GM04503 (cell line): ENCODE results near the gene BTBD16.

Experiments used
- DNase-seq: peaks from one replicate; pipeline ENCODE4 v3.0.0-alpha.2; 2012; ENCODE audit warnings: low read depth

The BTBD16 gene

DNA sequence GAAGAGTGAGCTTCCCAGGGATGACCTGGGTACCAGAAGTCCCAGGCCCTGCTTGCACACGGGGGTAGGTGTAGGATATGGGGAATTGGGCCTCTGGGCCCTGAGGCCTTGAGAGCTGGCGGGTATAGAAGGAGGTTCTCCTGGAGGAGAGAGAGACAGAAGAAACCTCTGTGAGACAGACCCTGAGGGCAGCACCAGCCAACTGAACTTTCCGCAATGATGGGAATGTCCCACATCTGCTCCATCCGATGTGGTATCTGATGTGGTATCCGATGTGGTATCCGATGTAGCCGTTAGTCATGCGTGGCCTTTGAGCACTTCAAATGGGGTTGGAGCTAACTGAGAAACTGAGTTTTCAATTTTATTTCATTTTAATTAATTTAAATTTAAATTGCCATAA, 72.8 kb downstream of the BTBD16 start:
- DNase-seq, result no peak

DNA sequence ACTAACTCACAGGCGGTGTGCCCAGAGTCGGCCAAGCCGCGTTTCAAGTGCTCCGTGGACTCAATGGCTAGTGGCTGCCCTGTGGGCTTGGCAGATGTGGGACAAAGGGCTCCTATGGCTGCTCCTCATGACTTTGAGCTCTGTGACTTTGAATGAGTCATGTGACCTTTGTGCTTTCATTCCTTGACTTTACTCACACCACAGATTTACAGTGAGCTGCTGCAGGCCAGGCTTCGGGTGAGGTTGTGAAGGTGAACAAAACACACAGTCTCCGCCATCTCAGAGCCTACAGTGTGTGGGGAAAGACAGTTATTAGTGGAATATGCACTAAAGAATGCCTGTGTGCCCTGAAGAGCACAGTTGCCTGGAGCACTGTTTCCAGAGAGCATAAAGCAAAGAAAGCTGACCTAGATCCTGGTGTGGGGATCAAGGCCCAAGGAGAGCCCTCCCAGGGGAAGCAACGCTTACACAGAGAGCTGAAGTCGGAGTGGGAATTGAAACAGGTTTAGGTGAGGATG, 73.7 kb downstream of the BTBD16 start:
- no peak for DNase-seq

DNA sequence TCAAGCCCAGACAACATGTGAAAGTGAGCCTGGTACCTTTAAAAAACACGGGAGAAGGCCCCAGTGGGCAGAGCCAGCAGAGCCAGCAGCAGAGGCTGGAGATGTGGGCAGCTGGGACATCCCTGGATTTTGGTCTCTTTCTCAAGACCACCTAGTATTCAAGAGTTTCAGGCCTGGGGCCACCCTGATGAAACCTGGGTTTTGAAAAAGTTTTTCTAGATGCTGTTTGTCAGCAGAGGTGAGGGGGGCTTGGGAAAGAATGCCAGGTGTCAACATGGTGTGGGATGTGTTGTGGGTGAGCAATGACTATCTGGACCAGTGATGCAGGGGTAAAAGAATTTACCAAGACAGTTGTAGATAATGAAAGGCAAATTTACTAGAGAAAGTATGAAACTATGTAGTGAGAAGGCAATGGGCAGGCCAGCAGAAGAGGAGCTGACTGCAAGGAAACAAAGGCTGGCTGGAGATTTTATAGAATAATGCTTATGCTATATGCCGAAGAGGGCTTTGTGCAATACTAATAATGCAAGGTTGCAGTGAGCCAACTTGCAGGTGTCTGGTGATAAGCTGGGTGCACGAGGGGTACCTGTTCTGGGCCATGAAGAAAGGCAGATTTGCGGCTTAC, 75.3 kb downstream of the BTBD16 start:
- no peak for DNase-seq

DNA sequence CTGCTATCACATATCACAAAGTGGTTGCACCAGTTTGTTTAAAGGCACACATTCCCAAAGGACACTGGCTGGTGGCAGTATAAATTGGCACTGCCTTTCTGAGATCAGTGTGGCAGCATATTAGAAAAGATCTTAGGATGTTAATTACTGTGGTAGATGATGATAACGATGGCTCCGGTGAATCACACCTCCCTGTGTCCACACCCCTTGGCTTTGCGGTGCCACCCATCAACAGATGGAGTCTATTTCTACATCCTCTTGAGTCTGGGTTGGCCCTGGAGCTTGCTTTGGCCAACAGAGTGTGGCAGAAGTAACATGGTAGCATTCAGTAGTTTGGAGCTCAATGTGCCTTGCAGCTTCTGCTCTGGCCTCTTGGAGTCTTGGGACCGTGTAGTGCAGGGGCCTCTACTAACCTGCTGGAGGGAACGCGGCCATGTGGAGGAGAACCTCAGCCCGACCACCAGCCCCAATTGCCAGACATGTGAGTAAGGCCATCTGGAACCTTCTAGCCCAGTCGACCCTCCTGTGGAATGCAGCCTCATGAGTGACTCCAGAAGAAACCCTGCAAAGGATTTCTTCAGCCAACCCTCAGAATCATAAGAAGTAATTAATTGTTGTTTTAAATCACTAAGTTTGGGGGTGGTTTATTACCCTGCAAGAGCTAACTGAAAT, 76.2 kb downstream of the BTBD16 start:
- no peak for DNase-seq

DNA sequence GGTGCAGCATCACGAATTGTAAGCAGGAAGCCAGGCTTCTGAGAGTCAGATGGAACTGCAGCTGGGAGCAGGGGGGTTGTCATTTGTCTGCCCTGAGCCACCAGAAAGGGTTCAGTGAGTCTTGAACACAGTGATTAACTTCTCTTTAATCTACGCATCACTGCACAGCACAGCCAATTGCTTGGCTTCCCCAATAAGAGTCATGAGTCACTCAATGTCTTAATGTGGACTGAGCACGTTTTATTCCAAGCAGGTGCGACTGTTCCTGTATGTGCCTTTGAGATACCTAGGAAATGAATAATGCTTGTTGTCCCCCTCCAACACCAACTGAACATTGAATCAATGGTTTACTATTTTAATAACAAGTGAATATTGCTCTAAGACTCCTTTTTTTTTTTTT, 77.4 kb downstream of the BTBD16 start:
- DNase-seq, result no peak

DNA sequence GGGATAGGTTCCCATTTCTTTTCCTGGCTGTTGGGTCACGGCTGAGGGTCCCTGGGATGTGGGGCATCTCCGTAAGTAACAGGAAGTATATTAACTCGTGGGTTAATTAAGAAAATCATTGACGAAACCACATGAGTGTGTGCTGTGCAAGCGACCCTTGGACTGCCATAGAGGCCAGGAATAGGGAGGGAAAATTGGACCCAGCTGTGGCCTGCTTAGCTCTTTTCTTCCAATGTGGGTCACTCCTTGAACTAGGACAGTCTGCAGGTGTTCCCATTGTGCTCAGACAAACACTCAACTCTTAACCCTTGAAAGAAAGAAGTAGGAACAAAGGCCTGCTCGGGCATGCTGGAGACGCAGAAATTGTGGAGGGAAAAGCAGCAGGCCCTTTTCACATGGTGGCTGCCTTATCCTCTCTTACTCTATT, 77.9 kb downstream of the BTBD16 start:
- DNase-seq, result no peak

DNA sequence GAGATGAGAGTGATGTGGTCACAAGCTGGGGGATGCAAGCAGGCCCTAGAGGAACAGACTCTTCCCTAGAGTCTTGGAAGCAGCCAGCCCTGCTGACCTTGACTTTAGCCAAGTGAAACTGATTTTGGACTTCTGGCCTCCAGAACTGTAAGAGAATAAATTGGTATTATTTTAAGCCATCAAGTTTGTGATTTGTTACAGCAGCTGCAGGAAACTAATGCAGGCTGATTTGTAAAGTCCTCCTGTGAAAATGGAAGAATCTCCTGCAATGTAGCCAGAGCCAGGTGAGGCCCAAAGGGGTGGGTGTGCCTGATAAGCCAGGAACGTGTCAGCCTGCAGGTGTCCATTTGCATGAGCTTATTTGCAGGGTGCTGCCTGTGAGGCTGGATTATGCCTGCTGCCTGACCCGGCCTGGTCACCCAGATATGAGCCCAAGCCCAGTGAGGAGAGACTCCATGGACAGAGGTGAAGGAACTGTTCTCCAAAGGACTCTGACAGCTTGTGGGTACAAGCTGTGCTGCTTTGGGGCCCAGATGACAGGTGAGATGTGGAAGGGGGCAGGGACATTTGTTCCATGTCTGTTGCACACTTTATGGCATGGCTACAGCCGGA, 78.8 kb downstream of the BTBD16 start:
- DNase-seq, result no peak

DNA sequence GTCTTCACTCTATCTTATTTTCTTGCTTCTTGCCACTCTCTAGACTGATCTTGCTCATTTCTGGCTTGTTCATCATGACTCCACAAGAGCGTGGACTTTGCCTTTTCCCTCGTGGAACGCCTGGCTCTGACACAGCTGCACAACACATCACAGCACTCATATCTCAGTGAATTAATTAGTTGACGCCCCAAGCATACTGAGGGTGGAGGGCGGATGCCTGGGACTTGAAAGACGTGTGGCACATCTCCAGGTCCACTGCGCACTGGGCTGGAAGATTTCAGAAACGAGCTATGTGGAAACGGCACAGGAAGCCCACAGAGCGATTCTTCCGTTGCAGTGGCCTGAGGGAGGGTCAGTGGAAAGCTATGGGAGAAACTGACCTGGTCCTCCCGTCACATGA, 79.8 kb downstream of the BTBD16 start:
- DNase-seq, result no peak

DNA sequence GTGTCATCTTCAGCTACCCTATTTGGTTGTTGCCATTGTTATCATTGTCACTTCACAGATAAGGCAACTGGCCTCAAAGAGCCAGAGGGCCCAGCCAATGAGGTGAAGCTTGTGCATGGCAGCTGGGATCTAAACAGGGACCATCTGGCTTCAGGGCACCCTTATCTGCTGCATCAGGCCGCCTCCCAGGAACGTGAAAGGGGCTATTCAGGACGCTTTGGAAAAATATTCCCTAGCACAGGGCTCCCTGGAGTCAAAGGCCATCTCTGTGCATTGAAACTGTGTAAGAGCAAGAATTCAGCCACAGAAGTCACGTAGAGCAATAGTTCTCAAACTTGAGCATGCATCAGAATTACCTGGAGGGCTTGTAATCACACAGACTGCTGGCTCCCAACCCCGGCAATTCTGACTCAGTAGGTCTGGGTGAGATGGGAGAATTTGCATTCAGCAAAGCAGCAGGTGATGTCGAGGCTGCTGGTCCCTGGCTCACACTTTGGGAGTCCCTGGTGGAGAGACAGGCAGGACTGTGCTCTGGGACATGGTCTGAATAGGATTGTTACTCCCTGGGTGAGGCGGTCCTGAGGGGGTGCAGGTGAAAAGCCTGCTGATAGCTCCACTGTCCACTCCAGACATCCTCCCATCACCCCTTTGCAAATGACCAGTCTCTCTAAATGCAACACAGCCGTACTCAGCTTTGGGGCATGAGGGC, 81.9 kb downstream of the BTBD16 start:
- DNase-seq, result no peak

DNA sequence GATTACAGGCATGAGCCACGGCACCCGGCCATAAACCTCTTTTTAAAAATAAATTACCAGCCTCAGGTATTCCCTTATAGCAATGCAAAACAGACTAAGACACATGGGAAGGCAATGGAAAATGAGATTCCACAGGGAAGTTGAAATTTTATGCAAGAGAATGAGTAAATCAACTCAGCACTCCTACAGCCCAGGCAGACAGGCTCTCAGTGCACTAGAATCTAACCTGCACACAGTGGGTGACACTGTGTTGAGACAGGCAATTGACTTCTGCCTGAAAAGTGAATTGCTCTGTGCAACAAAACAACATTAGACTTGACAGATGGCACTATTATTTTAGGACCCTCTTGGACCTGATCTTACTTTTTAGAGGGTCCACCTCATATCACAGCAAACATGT, 83.3 kb downstream of the BTBD16 start:
- no peak for DNase-seq

DNA sequence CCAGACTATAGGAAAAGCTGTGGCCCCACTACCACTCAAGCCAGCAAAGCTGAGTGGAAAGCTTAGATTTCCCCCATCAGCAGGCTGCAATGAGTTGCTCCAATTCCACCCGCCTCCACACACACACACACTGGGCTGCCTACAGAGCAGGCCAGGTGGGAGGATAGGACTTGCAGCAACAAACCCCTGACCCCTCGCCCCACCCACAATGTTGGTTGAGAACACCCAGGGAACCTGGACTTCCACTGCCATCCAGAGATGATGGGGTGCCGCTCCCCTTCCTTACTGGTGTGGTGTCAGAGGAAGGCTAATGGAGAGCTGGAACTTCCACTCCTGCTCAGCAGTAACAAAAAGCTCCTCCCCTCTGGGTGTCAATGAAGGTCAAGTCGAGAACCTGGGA, 86.6 kb downstream of the BTBD16 start:
- DNase-seq, result no peak

DNA sequence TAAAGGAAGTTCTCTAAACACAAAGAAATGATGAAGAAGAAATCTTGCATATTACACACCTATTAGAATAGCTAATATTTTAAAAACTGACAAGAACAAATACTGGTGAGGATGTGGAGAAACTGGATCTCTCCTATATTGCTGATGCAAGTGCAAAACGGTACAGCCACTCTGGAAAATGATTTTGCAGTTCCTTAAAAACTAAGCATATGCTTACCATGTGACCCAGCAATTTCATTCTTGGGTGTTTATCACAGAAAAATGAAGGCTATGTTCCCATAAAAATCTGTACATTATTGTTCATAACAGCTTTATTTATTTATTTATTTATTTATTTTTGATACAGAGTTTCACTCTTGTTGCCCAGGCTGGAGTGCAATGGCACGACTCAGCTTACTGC, 88.5 kb downstream of the BTBD16 start:
- DNase-seq, result no peak

DNA sequence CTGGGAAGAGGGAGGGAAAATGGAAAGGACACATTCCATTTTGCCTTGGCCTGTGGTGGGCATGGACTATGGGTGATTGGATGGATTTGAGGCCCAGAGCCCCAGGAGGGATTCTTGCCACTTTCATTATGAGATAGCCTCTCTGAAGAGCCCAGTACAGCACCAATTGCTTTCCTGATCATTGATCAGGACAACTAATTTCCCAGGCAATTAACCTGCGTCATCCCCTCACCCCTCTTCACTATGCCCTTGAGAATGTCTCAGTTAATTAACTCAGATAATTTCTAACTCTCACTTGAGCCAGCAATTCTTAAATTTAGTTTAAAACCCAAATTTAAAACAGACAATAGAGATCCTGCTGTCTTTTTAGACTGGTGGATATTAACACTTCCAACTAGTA, 90.0 kb downstream of the BTBD16 start:
- no peak for DNase-seq

DNA sequence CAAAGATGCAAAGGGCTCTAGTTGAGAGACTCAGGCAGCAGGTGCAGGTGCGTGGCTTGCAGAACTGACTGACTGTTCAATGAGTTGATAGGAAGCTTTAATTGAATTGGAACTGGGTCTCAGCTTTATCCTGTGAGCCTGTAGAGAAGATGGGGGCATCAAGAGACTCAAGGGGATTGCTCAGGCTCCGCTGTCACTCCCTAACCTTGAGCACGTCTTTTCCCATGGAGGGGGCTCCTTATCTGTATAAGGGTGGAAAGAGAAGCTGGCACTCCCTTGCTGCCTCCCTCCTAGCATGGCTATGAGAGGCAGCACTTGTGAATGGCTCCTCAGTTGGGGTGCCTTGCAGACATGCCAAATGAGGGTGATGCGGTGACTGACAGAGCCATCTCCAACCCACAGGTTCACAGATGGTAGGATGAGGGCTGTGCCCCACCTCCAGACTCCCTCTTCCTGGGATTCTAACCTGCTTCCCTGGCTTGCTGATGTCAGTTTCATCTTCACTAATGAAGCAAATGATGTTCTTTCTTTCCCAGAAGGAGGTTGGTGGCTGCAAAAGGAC, 91.0 kb downstream of the BTBD16 start:
- DNase-seq, result no peak

DNA sequence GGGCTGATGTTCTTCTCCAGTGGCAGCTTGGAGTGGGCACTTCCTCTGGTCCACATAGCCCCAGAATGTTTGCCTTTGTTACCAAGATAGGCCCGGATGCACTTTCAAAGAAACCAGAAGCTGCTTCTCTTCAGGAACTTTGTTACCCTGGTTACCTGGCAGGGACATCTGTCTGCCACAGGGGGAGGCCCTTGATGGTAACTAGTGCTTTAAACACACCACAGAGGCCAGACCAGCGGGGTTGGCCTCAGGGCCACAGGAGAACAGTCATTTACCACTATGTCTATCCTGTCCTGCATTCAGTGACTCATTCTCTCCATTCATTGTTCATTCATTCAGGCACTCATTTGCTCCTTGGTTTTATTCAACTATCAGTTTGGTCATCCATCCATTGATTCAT, 91.5 kb downstream of the BTBD16 start:
- DNase-seq, result no peak

DNA sequence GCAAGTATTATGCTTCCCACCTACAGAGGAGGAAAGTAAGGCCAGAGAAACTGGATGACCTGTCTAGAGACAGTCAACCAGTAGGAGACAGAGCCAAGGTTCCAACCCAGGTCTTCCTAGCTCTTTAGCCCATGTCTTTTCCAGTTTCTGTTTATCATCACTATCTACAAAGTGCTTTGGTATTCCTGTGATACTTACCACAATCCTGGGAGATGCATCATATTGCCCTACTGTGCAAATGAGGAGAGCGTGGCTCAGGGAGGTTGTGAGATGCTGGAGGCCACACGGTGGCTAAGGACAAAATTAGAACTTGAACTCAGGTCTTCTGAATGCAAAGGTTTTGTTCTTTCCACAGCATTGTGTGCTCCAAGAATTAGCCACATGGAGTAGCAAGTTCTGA, 92.2 kb downstream of the BTBD16 start:
- DNase-seq, result no peak

DNA sequence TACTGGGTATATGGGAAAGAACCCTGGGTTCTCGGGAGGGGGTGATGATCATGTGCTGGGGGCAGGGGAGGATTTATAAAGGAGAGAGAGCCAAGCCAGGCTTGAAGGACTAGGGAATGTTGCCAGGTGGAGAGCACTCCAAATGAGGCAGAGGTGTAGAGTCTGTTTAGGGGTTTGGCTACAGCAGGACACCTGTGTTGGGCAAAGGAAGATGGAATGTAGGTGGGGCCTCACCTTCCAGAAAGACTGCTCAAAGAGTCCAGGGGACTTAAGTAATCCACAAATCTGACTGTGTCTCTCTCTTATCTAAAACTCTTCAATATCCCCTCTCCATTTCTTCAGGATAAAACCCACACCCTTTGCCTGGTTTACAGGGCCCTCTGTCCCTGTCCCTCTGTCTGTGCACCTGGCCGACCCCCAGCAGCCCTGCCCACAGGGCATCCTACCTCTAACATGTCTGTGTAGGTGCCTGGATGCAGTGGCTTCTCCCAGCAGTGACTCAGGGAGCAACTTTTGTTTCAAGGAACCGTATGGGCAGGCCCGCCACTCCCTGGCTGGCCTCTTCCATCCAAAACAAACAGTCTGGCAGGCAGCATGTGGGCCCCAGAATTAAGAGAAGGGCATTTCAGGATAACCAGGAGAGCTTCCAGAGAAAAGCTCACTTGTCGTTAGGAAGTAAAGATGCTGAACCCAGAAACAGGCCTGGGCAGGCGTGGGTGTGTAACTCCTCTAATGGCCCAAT, 92.8 kb downstream of the BTBD16 start:
- no peak for DNase-seq

DNA sequence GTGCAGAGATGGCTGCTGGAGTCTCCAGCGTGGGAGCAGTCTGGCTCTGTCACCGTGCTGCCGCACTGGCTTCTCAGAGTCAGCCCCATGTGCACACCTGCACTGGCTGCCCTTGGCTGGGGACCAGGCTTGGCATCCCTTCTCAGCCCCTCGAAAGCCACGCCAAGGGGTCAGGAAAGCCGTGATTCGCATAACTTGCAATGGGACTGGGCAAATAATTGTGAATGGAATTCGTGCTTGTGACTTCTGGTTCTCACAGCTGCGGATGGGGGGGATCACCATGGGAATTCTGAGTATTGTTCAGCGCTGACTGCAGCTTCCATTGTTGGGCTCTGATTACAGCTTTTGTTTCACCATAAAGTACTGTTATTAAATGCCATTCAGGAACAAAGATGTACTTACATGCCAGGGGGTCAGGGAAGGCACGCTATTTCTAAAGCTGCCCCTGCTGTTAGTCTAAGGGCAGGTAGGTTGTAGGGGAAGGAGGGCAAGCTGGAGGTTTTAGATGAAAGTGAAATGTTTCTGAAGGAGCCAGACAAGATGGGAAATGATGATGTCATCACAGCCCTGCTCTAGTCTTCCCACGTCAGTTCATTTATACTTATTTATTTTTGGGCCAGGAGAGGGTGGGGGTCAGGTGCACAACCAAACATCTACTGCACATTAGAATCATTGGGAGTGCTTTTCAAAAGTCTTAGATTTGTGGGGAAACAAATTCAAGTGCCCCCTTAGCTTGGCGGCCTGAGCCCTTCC, 97.6 kb downstream of the BTBD16 start:
- DNase-seq, result no peak

DNA sequence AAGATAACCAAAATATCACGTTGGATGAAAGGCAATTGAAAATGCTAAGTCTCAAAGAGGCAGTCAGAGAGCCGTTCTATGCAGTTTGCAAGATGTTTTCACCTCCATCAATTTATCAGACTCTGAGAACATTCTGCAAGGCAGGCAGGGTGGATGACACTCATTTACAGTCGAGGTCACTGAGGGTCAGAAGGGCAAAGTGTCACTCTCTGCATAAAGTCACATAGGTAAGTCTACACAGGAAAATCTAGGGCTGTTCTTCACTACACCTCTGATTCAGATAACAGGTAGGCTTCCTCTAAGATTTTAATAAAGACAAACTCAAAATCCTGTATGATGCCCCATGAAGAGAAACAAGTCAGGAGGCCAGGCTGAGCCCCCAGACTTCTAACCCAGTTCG, 102.0 kb downstream of the BTBD16 start:
- DNase-seq, result no peak

DNA sequence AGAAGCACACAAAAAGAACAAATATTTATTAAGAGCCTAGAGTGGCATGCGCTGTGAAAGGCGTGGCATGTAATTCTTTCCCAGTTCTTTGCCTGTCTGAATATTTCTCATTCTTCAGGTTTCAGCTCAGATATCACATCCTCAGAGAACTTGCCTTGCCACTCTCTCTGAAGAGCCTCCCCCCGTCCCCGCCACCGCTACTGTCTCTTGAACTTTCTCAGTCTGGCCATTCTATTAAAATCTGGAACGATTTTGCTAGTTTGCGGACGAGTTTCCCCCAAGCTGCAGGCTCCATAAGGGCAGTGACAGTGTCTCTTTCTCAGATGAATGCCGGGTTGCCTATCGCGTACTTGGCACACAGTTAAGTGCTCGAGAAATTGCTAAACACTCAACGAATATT, 102.6 kb downstream of the BTBD16 start:
- DNase-seq, result peak; percentile 8

DNA sequence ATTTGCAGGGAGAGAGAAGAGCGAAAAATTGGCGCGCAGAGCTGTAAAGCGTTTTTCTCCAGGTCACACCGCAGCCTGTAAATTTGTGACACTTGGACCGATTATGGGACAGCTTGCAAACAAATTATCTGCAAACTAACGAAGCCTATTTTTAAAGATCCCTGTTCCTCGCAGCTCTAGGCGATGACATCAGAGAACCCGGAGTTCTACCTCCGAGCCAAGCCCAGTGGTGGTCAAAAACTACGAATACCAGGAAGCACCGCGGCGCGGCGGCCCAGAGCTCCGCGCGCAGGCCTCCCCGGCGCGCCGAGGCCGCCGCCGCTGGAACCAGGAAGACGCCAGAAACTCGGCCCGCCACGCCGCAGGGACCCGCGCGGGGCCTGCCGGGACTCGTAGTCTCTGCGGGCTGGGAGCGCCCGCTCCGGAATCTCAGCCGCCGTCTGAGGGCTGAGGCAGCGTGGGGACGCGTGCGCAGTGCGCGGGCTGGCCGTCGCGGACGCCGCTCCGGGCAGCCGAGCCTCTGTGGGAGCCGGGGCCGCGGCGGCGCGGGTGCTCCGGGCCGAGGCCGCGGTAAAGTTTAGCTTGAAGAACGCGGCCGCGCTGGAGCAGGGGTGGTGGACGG, 103.3 kb downstream of the BTBD16 start, which contains the start of gene PLEKHA1:
PLEKHA1 (plus strand) TSS at position 472 of the 622 bp plus-strand sequence. CDS start 18,493 bp downstream, outside the sequence.
- peak; percentile 69 for DNase-seq
